ENCODE results near the gene COQ2.
"Not testable (repeated sequence)": the region's sequence is repeated elsewhere in the genome, so short reads cannot be mapped to it uniquely, and the experiment has no call there.

Gene COQ2

GRCh38 chr4:83283181-83283580, 1.4 kb downstream of the COQ2 start:
- no peak for DNase-seq

- peak; percentile 30 for DNase-seq
Observed at GRCh38 chr4:83282049-83282535, 2.5 kb downstream of the COQ2 start.

- no peak for DNase-seq
Observed at GRCh38 chr4:83281307-83281706, 3.3 kb downstream of the COQ2 start.

- no peak for DNase-seq
Observed at GRCh38 chr4:83276299-83277040, 8.1 kb downstream of the COQ2 start.

GRCh38 chr4:83273926-83274325, 10.7 kb downstream of the COQ2 start:
- DNase-seq: not testable (repeated sequence)

- no peak for DNase-seq
Observed at GRCh38 chr4:83272900-83273299, 11.7 kb downstream of the COQ2 start.

- no peak for DNase-seq
Observed at GRCh38 chr4:83269256-83269655, 15.3 kb downstream of the COQ2 start.

- DNase-seq: no peak
Observed at GRCh38 chr4:83268491-83268890, 16.1 kb downstream of the COQ2 start.

- no peak for DNase-seq
Observed at GRCh38 chr4:83267830-83268475, 16.6 kb downstream of the COQ2 start.

- DNase-seq: no peak
Observed at GRCh38 chr4:83267121-83267829, 17.3 kb downstream of the COQ2 start.

GRCh38 chr4:83266689-83267088, 17.9 kb downstream of the COQ2 start:
- DNase-seq: no peak

- no peak for DNase-seq
Observed at GRCh38 chr4:83263106-83263505, 21.5 kb downstream of the COQ2 start.

- no peak for DNase-seq
Observed at GRCh38 chr4:83262682-83263081, 21.9 kb downstream of the COQ2 start.

- DNase-seq: no peak
Observed at GRCh38 chr4:83261307-83261706, 23.3 kb downstream of the COQ2 start.

GRCh38 chr4:83259586-83259985, 25.0 kb downstream of the COQ2 start:
- no peak for DNase-seq

GRCh38 chr4:83258461-83258860, 26.1 kb downstream of the COQ2 start:
- no peak for DNase-seq

GRCh38 chr4:83257811-83258210, 26.8 kb downstream of the COQ2 start:
- DNase-seq: no peak

GRCh38 chr4:83255584-83255983, 29.0 kb downstream of the COQ2 start:
- no peak for DNase-seq

- DNase-seq: peak; percentile 76
Observed at GRCh38 chr4:83252782-83253405, 31.7 kb downstream of the COQ2 start.

- no peak for DNase-seq
Observed at GRCh38 chr4:83251447-83251830, 33.2 kb downstream of the COQ2 start.

GRCh38 chr4:83250687-83251446, 33.7 kb downstream of the COQ2 start:
- DNase-seq: no peak

- DNase-seq: no peak
Observed at GRCh38 chr4:83248486-83248885, 36.1 kb downstream of the COQ2 start.

All from CD4-positive, alpha-beta T cell treated with Interferon gamma for 1 hour (primary cell).